Measurements from ENCODE around the gene ST6GALNAC6. TPM values are rescaled to one million over a fixed set of nuclear protein-coding genes. Genes with fewer than 3 reads are reported as not detected.

ST6GALNAC6 gene
- polyA plus RNA-seq, 1 donor from 2014 or later = 44.2 TPM

- H3K9ac ChIP-seq (ENCODE audit: low read length) = no peak overlapping the region
- no peaks in the 10 kb centered on the region for H3K27me3 ChIP-seq (ENCODE audit: insufficient read depth, low read depth, low read length)
- no peaks in the 10 kb centered on the region for H3K9me2 ChIP-seq (ENCODE audit: insufficient read depth, low read length)
- H3F3A ChIP-seq (ENCODE audit: insufficient read depth, low read length, poor library complexity, severe bottlenecking) = no peaks in the 10 kb centered on the region
- H2AFZ ChIP-seq (ENCODE audit: low read depth, low read length) = no peak overlapping the region
- no peak overlapping the region for H3K27ac ChIP-seq (ENCODE audit: low read length)
- H3K4me2 ChIP-seq (ENCODE audit: low read length) = no peak overlapping the region
- no peaks in the 10 kb centered on the region for H4K20me1 ChIP-seq (ENCODE audit: insufficient read depth)
- no peaks in the 10 kb centered on the region for H3K79me2 ChIP-seq (replicated peaks; ENCODE audit: insufficient read depth, low read length)
- no peaks in the 10 kb centered on the region for H3K36me3 ChIP-seq (ENCODE audit: insufficient read depth, low read length)
- H3K9me3 ChIP-seq (ENCODE audit: low read length) = no peaks in the 10 kb centered on the region
- H3K4me3 ChIP-seq (ENCODE audit: low read length) = no peak overlapping the region
- TF ChIP-seq EP300 (conservative IDR thresholded peaks at IDR 0.05; ENCODE audit: poor library complexity, severe bottlenecking) (no peak), POLR2AphosphoS5 (IDR thresholded peaks at IDR 0.05) (no peak), RAD21 (conservative IDR thresholded peaks at IDR 0.05) (no peak), CTCF (IDR thresholded peaks at IDR 0.05; ENCODE audit: poor library complexity, severe bottlenecking) (no peak)
Observed at GRCh38 chr9:127919253-127919815, 19.9 kb upstream of the ST6GALNAC6 start.

- H3K27ac ChIP-seq (ENCODE audit: low read length) = no peak overlapping the region
- H3K9ac ChIP-seq (ENCODE audit: low read length) = no peak overlapping the region
Observed at GRCh38 chr9:127918183-127919107, 19.0 kb upstream of the ST6GALNAC6 start.

GRCh38 chr9:127917603-127918002, 18.2 kb upstream of the ST6GALNAC6 start:
- TF ChIP-seq TAF1 (IDR thresholded peaks at IDR 0.05; ENCODE audit: low read depth) (no peak), EZH2 (IDR thresholded peaks at IDR 0.05; ENCODE audit: borderline replicate concordance, insufficient read depth, low read length, poor library complexity, severe bottlenecking) (no peak), SMC3 (conservative IDR thresholded peaks at IDR 0.05; ENCODE audit: poor library complexity) (no peak), EP300 (conservative IDR thresholded peaks at IDR 0.05; ENCODE audit: poor library complexity, severe bottlenecking) (no peak), REST (IDR thresholded peaks at IDR 0.05; ENCODE audit: borderline replicate concordance) (no peak)
- H3K4me3 ChIP-seq (ENCODE audit: low read length) = peak overlapping the region; percentile 70

More at GRCh38 chr9:127918183-127919107, 19.0 kb upstream of the ST6GALNAC6 start:
- Histone ChIP-seq H3K9me2 (ENCODE audit: insufficient read depth, low read length) (no peaks in the 10 kb centered on the region), H3K79me2 (replicated peaks; ENCODE audit: insufficient read depth, low read length) (no peaks in the 10 kb centered on the region), H3K4me2 (ENCODE audit: low read length) (no peak overlapping the region), H3K4me3 (ENCODE audit: low read length) (no peak overlapping the region), H3K27me3 (ENCODE audit: insufficient read depth, low read depth, low read length) (no peaks in the 10 kb centered on the region), H3K9me3 (ENCODE audit: low read length) (no peaks in the 10 kb centered on the region), H2AFZ (ENCODE audit: low read depth, low read length) (no peak overlapping the region), H3F3A (ENCODE audit: insufficient read depth, low read length, poor library complexity, severe bottlenecking) (no peaks in the 10 kb centered on the region), H4K20me1 (ENCODE audit: insufficient read depth) (no peaks in the 10 kb centered on the region), H3K36me3 (ENCODE audit: insufficient read depth, low read length) (no peaks in the 10 kb centered on the region)
- TF ChIP-seq SMC3 (conservative IDR thresholded peaks at IDR 0.05; ENCODE audit: poor library complexity) (no peak), POLR2AphosphoS5 (IDR thresholded peaks at IDR 0.05) (no peak), TAF1 (IDR thresholded peaks at IDR 0.05; ENCODE audit: low read depth) (no peak), MXI1 (conservative IDR thresholded peaks at IDR 0.05; ENCODE audit: poor library complexity, severe bottlenecking) (no peak)

More at GRCh38 chr9:127917603-127918002, 18.2 kb upstream of the ST6GALNAC6 start:
- Histone ChIP-seq H4K20me1 (ENCODE audit: insufficient read depth) (no peaks in the 10 kb centered on the region), H3K9me3 (ENCODE audit: low read length) (no peaks in the 10 kb centered on the region), H3K36me3 (ENCODE audit: insufficient read depth, low read length) (no peaks in the 10 kb centered on the region), H3K4me2 (ENCODE audit: low read length) (no peak overlapping the region), H3F3A (ENCODE audit: insufficient read depth, low read length, poor library complexity, severe bottlenecking) (no peaks in the 10 kb centered on the region), H3K9me2 (ENCODE audit: insufficient read depth, low read length) (no peaks in the 10 kb centered on the region), H3K9ac (ENCODE audit: low read length) (peak overlapping the region; percentile 61), H3K27me3 (ENCODE audit: insufficient read depth, low read depth, low read length) (no peaks in the 10 kb centered on the region), H3K27ac (ENCODE audit: low read length) (no peak overlapping the region), H2AFZ (ENCODE audit: low read depth, low read length) (no peak overlapping the region), H3K79me2 (replicated peaks; ENCODE audit: insufficient read depth, low read length) (no peaks in the 10 kb centered on the region)

All from neural cell (in vitro differentiated cells).